ENCODE data around the gene KRTAP10-2.

- no peak for TF ChIP-seq POLR2AphosphoS5 (IDR thresholded peaks at IDR 0.05; ENCODE audit: insufficient read depth in 1 of 2, low read depth in 1 of 2)
- TF ChIP-seq POLR2A (IDR thresholded peaks at IDR 0.05), result no peak
Measured at GRCh38 chr21:44528634-44528995, 22.7 kb downstream of the KRTAP10-2 start.

Measured in vagina (tissue), 2 donors.